GM12878 (cell line): Measurements from ENCODE around the gene PPARD. TPM values are rescaled to one million over a fixed set of nuclear protein-coding genes. Genes with fewer than 3 reads are reported as not detected.

Experiments used
- ATAC-seq: fragments of 200-7000 bp; cut with Tn5 transposase; 3 replicates; pipeline ENCODE4 v1.9.1; 2020; ENCODE audit warnings: mild to moderate bottlenecking, moderate library complexity
- BruUV-seq: library from RNA; stranded (reverse); fragments of 400-500 nt; replicated peaks from 2 replicates; lab custom pipeline; 2021; lab: Mats Ljungman, UMichigan
- CTCF ChIA-PET: fragments of 300-600 bp; sonication (Branson Sonifier 250); formaldehyde crosslinking; extraction: SDS; loops from one replicate; lab custom pipeline; 2021; ENCODE audit warnings: inconsistent platforms; lab: Yijun Ruan, JAX
- POLR2A ChIA-PET: fragments of 350-600 bp; formaldehyde crosslinking; extraction: SDS; loops from one replicate; lab custom pipeline; 2021; ENCODE audit warnings: inconsistent platforms; lab: Charles Lee
- RAD21 ChIA-PET: fragments of 300-600 bp; sonication (Branson Sonifier 250); formaldehyde crosslinking; loops from one replicate; lab custom pipeline; 2023; ENCODE audit warnings: antibody characterized with exemption; ENCODE audit not compliant: unreplicated experiment; lab: Charles Lee
- SMC1A ChIA-PET: fragments of 300-600 bp; sonication (Branson Sonifier 250); formaldehyde crosslinking; loops from one replicate; lab custom pipeline; 2023; ENCODE audit not compliant: unreplicated experiment, uncharacterized antibody; lab: Charles Lee
- DNase-seq: peaks from one replicate; pipeline ENCODE4 v3.0.0-alpha.2; 2011; ENCODE audit warnings: low read depth, low spot score
- FAIRE-seq: peaks from 3 replicates; lab custom pipeline; 2011; peaks lifted over from hg19 to GRCh38; lab: Jason Lieb, UNC
- H2AFZ ChIP-seq: 2 replicates; pipeline ENCODE4 v1.6.0; 2011; ENCODE audit warnings: low read depth, low read length, control low read depth; ENCODE audit not compliant: control insufficient read depth
- H3K27ac ChIP-seq: 2 replicates; pipeline ENCODE4 v1.5.1; 2011; ENCODE audit warnings: control low read depth; ENCODE audit not compliant: control insufficient read depth, insufficient read depth
- H3K27me3 ChIP-seq, 2 experiments: replicated peaks in 1 of 2; 2 replicates each; pipeline versions ENCODE4 v1.6.0 to v1.6.1; 2011; ENCODE audit warnings: low read length in 1 of 2; ENCODE audit not compliant: control insufficient read depth in 2 of 2, insufficient read depth in 2 of 2
- H3K36me3 ChIP-seq, 2 experiments: 2 replicates each; pipeline ENCODE4 v1.5.1; 2011; ENCODE audit warnings: low read length in 1 of 2; ENCODE audit not compliant: control insufficient read depth in 2 of 2, insufficient read depth in 2 of 2
- H3K4me1 ChIP-seq: 2 replicates; pipeline ENCODE4 v1.6.1; 2011; ENCODE audit warnings: mild to moderate bottlenecking, low read length, moderate library complexity, mixed read lengths; ENCODE audit not compliant: control insufficient read depth, insufficient read depth
- H3K4me2 ChIP-seq: 2 replicates; pipeline ENCODE4 v1.6.0; 2011; ENCODE audit warnings: control low read depth; ENCODE audit not compliant: control insufficient read depth, insufficient read depth
- H3K4me3 ChIP-seq: fragments of 200-600 bp; sonication (generic); 2 replicates; pipeline ENCODE4 v1.5.1; 2016
- H3K79me2 ChIP-seq: 2 replicates; pipeline ENCODE4 v1.6.0; 2011; ENCODE audit warnings: low read length; ENCODE audit not compliant: control insufficient read depth, insufficient read depth
- H3K9ac ChIP-seq: 2 replicates; pipeline ENCODE4 v1.8.0; 2011; ENCODE audit warnings: low read length, control low read depth, mixed read lengths; ENCODE audit not compliant: control insufficient read depth, insufficient read depth
- H3K9me3 ChIP-seq: replicated peaks from 3 replicates; pipeline ENCODE4 v1.5.1; 2011; ENCODE audit warnings: mild to moderate bottlenecking, low read length; ENCODE audit not compliant: control insufficient read depth, insufficient read depth
- H4K20me1 ChIP-seq: 2 replicates; pipeline ENCODE4 v1.6.0; 2011; ENCODE audit not compliant: control insufficient read depth, insufficient read depth
- CBFB ChIP-seq: IDR thresholded peaks from 2 replicates; pipeline ENCODE4 v1.6.1; 2016; ENCODE audit warnings: antibody characterized with exemption, low read depth
- CHD1 ChIP-seq: IDR thresholded peaks from 2 replicates; pipeline ENCODE4 v1.6.1; 2012; ENCODE audit warnings: low read depth, low read length, improper control_type of control experiment
- DPF2 ChIP-seq: fragments of 450-650 bp; IDR thresholded peaks from 2 replicates; pipeline ENCODE4 v1.6.1; 2017; ENCODE audit warnings: mild to moderate bottlenecking
- GABPA ChIP-seq: IDR thresholded peaks from 2 replicates; pipeline ENCODE4 v1.6.1; 2014; ENCODE audit warnings: antibody characterized with exemption, low read depth, mild to moderate bottlenecking, inconsistent platforms
- HDAC6 ChIP-seq: fragments of 200-600 bp; sonication (generic); IDR thresholded peaks from one replicate; pipeline ENCODE4 v1.8.0; 2017; ENCODE audit warnings: antibody characterized with exemption; ENCODE audit not compliant: unreplicated experiment
- IKZF2 ChIP-seq, 2 experiments: fragments of 450-650 bp; IDR thresholded peaks; 2 replicates each; pipeline ENCODE4 v1.6.1; 2017; ENCODE audit warnings: mild to moderate bottlenecking in 2 of 2, moderate library complexity in 2 of 2
- KLF5 ChIP-seq: fragments of 450-650 bp; IDR thresholded peaks from 2 replicates; pipeline ENCODE4 v1.6.1; 2014; ENCODE audit warnings: mild to moderate bottlenecking; ENCODE audit not compliant: partially characterized antibody
- MYB ChIP-seq: fragments of 150-350 bp; IDR thresholded peaks from 2 replicates; pipeline ENCODE4 v1.6.1; 2014; ENCODE audit warnings: mild to moderate bottlenecking, low read depth, low read length, borderline replicate concordance
- NFXL1 ChIP-seq: fragments of 450-650 bp; IDR thresholded peaks from 2 replicates; pipeline ENCODE4 v1.6.1; 2017; ENCODE audit warnings: antibody characterized with exemption, mild to moderate bottlenecking, borderline replicate concordance
- SIN3A ChIP-seq: IDR thresholded peaks from 2 replicates; pipeline ENCODE4 v1.6.1; 2012; ENCODE audit warnings: low read depth, low read length, improper control_type of control experiment
- WGBS: methylation state at CpG from one replicate; pipeline ENCODE4 v1.1.6; 2016; ENCODE audit warnings: low lambda C conversion rate; ENCODE audit not compliant: insufficient replicate concordance, insufficient coverage; ENCODE audit errors: missing lambda C conversion rate; 5-methylcytosine and 5-hydroxymethylcytosine counted together
- in situ Hi-C: fragments of 300-500 bp; cut with MboI; formaldehyde crosslinking; loops from 9 replicates; pipeline ENCODE4 v1.14.3; 2018; ENCODE audit warnings: mixed read lengths
- intact Hi-C: fragments of 100-400 bp; cut with micrococcal nuclease; formaldehyde crosslinking; loops from one replicate; pipeline ENCODE4 v1.14.2; 2022; ENCODE audit not compliant: unreplicated experiment
- polyA plus RNA-seq, 11 experiments: library from polyadenylated mRNA; depleted of rRNA in 4 of 11; unstranded in 6 of 11; stranded (reverse) in 5 of 11; fragments of >200 nt; fragmentation: Nextera tagmentation in 4 of 11; fragmentation: Illumina TruSeq in 1 of 11; extraction: Ambion mirVana in 4 of 11; extraction: Trizol in 1 of 11; gene quantifications; 1 replicate in 1 of 11; 2 replicates in 10 of 11; pipeline versions ENCODE4 v1.2.1 to v1.2.3, GENCODE V29; 2011 to 2016; ENCODE audit warnings: inconsistent platforms in 2 of 11, missing spikeins in 2 of 11, low read depth in 1 of 11
- total RNA-seq, 4 experiments: library from RNA; depleted of rRNA in 3 of 4; stranded (reverse); fragments of >200 nt in 3 of 4; fragmentation: Illumina TruSeq in 1 of 4; extraction: Trizol in 1 of 4; gene quantifications; 2 replicates each; pipeline versions ENCODE4 v1.2.1 to v1.2.3, GENCODE V29; 2013 to 2021
- TF ChIP-seq, protein P1 (sequence below): fragments of 450-650 bp; IDR thresholded peaks from 2 replicates; pipeline ENCODE4 v1.6.1; 2017; ENCODE audit warnings: mild to moderate bottlenecking, low read depth, inconsistent platforms; ENCODE audit not compliant: poor library complexity, severe bottlenecking

PPARD gene
- total and polyA plus RNA-seq, 10 of the 15 experiments (the other 5 are each of a cell fraction or from before 2014, with no cell fraction given) = 0.05 to 12.6 (median 6.7) TPM

DNA sequence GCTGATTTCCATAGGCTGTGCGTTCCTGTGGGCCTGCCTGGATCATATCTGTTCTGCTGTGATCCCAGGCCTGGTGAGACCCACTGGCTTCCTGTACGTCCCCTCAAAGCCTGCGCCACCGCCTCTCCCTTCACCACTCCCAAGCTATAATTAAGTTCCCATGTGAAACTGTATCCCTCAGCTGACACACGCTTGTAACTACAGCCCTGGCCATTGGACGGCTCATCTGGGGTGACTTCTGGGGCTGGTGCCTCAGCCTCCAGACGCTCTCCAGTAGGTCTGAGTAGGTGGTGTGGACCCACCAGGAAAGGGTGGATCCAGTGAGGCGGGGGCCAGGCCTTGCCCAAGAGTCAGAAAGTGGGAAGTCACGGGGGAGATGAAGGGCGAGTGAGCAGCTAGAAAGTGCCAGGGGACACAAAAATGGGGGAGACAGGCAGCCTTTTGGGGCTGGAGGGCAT, 21.0 kb downstream of the PPARD start (continued):
- TF ChIP-seq, protein P1, sequence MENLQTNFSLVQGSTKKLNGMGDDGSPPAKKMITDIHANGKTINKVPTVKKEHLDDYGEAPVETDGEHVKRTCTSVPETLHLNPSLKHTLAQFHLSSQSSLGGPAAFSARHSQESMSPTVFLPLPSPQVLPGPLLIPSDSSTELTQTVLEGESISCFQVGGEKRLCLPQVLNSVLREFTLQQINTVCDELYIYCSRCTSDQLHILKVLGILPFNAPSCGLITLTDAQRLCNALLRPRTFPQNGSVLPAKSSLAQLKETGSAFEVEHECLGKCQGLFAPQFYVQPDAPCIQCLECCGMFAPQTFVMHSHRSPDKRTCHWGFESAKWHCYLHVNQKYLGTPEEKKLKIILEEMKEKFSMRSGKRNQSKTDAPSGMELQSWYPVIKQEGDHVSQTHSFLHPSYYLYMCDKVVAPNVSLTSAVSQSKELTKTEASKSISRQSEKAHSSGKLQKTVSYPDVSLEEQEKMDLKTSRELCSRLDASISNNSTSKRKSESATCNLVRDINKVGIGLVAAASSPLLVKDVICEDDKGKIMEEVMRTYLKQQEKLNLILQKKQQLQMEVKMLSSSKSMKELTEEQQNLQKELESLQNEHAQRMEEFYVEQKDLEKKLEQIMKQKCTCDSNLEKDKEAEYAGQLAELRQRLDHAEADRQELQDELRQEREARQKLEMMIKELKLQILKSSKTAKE = no peak
- TF ChIP-seq KLF5 (no peak), CHD1 (no peak), SIN3A (no peak), NFXL1 (no peak), DPF2 (no peak), GABPA (no peak), MYB (no peak)

DNA sequence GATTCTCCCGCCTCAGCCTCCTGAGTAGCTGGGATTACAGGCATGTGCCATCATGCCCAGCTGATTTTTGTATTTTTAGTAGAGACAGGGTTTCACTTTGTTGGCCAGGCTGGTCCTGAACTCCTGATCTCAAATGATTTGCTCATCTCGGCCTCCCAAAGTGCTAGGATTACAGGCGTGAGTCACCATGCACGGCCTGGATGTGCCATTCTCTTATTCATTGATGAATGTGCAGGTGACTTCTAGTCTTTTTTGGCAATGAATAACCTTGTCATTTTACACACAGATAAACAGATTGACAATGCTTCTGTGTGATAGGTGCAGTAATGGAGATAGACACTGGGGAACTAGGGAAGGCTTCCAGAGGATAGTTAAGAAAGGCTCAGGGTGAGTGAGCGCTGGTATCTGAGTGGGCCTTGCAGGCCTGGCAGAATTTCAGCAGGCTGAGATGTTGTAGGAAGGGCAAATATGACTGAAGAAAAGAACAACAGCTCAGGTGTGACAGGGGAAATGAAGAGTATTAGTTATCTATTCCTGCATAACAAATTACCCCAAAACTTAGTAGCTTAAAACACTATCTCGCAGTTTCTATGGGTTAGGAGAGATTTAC, 23.3 kb downstream of the PPARD start:
- intact Hi-C loops = no loop called here
- no TSS peak for BruUV-seq
- H3K4me2 ChIP-seq = no peak overlapping the region
- ATAC-seq (no peak), DNase-seq (no peak), FAIRE-seq (no peak)
- no peak overlapping the region for H2AFZ ChIP-seq
- H3K27ac ChIP-seq = no peak overlapping the region
- no peak overlapping the region for H3K4me3 ChIP-seq
- TF ChIP-seq CBFB (no peak), IKZF2 (IDR thresholded peaks at IDR 0.05) (no peak), HDAC6 (no peak)
- CTCF ChIA-PET = no interaction called here
- peaks cover 0 to 4% of the 10 kb centered on the region in 2 experiments; a peak in 1 of 4 replicates for H3K36me3 ChIP-seq
- H4K20me1 ChIP-seq = no peaks in the 10 kb centered on the region
- H3K9ac ChIP-seq = no peak overlapping the region
- WGBS = 86% methylated on average over 6 of the region's 6 CpGs
- POLR2A ChIA-PET = interaction anchor here (0.6 kb wide), 1 partner anchor 520 kb away, joined by 3 read pairs; no protein-coding TSS in a partner anchor
- peaks cover 13% of the 10 kb centered on the region for H3K79me2 ChIP-seq
- no peaks in the 10 kb centered on the region for H3K9me3 ChIP-seq
- peaks cover 38% of the 10 kb centered on the region for H3K4me1 ChIP-seq
- no peaks in the 10 kb centered on the region for H3K27me3 ChIP-seq
- SMC1A ChIA-PET = no interaction called here
- in situ Hi-C loops = no loop called here
- RAD21 ChIA-PET = interaction anchor here (0.7 kb wide), 1 partner anchor 371 kb away, joined by 4 read pairs; no protein-coding TSS in a partner anchor
